ENCODE measurements around the gene PSMB7. TPM values are rescaled to one million over a fixed set of nuclear protein-coding genes. Genes with fewer than 3 reads are reported as not detected.

Gene PSMB7
- total and polyA plus RNA-seq, 2 of the 13 experiments (the other 11 are each of a cell fraction or from before 2014, with no cell fraction given) = 259 to 291 TPM

- TF ChIP-seq ZNF407 (CRISPR knock-in tag; IDR thresholded peaks at IDR 0.05; ENCODE audit: not compliant biosample characterization) (no peak), TBX2 (CRISPR knock-in tag; IDR thresholded peaks at IDR 0.05; ENCODE audit: borderline replicate concordance) (peak; percentile 46; the same call in 1 of the 2 replicates), ZBTB44 (CRISPR knock-in tag; IDR thresholded peaks at IDR 0.05) (no peak), SP1 (IDR thresholded peaks at IDR 0.05) (no peak), SP1 (CRISPR knock-in tag; IDR thresholded peaks at IDR 0.05) (no peak), PITX1 (CRISPR knock-in tag; IDR thresholded peaks at IDR 0.05) (peak; percentile 71; the same call in 1 of the 2 replicates), ZMYM4 (CRISPR knock-in tag; IDR thresholded peaks at IDR 0.05) (peak; percentile 57), ZBTB4 (CRISPR knock-in tag; IDR thresholded peaks at IDR 0.05; ENCODE audit: borderline replicate concordance) (no peak), ARID4A (CRISPR knock-in tag; IDR thresholded peaks at IDR 0.05; ENCODE audit: borderline replicate concordance) (peak; percentile 59; the same call in 1 of the 2 replicates), SOX5 (CRISPR knock-in tag; IDR thresholded peaks at IDR 0.05; ENCODE audit: borderline replicate concordance) (peak; percentile 71)
Measured at GRCh38 chr9:124390794-124391658, 24.2 kb downstream of the PSMB7 start (continued).
